B cell (primary cell): ENCODE data around the gene SNAPC4. TPM values are rescaled to one million over a fixed set of nuclear protein-coding genes. Genes with fewer than 3 reads are reported as not detected.

Experiments used
- ATAC-seq: fragments of 200-7000 bp; cut with Tn5 transposase; one replicate; pipeline ENCODE4 v1.10.0; 2021; ENCODE audit warnings: low read depth, mild to moderate bottlenecking, moderate number of reproducible peaks, moderate library complexity
- CTCF ChIA-PET: fragments of 350-600 bp; sonication (Branson Sonifier 250); formaldehyde crosslinking; loops from one replicate; lab custom pipeline; 2021; ENCODE audit warnings: antibody characterized with exemption, inconsistent platforms; lab: Charles Lee
- POLR2A ChIA-PET: fragments of 350-600 bp; sonication (Branson Sonifier 250); formaldehyde crosslinking; loops from one replicate; lab custom pipeline; 2021; ENCODE audit warnings: antibody characterized with exemption; lab: Charles Lee
- DNase-seq: peaks from one replicate; pipeline ENCODE4 v3.0.0; 2013
- H2AFZ ChIP-seq: 2 replicates; pipeline ENCODE4 v1.6.1; 2012; ENCODE audit warnings: mild to moderate bottlenecking, low read depth, low read length; ENCODE audit not compliant: insufficient read depth, poor library complexity, severe bottlenecking
- H3K27ac ChIP-seq, 2 donors: 1 replicate in 1 of 2; 2 replicates in 1 of 2; pipeline ENCODE4 v1.5.1; 2012 to 2013; ENCODE audit warnings: low read length in 2 of 2, mild to moderate bottlenecking in 2 of 2, moderate library complexity in 1 of 2
- H3K27me3 ChIP-seq, 4 experiments: fragments of 200-600 bp in 1 of 4; sonication (generic) in 1 of 4; replicated peaks in 1 of 4; 1 replicate in 2 of 4; 2 replicates in 2 of 4; pipeline versions ENCODE4 v1.6.1 to v1.7.0; 2013 to 2016; ENCODE audit warnings: low read length in 3 of 4, mild to moderate bottlenecking in 2 of 4, mixed read lengths in 1 of 4, moderate library complexity in 1 of 4; ENCODE audit not compliant: insufficient read depth in 4 of 4, control insufficient read depth in 3 of 4; ENCODE audit errors: control extremely low read depth in 1 of 4
- H3K36me3 ChIP-seq, 2 experiments: replicated peaks in 1 of 2; 1 replicate in 1 of 2; 2 replicates in 1 of 2; pipeline versions ENCODE4 v1.6.1 to v1.7.1; 2013; ENCODE audit warnings: low read length in 1 of 2; ENCODE audit not compliant: insufficient read depth in 2 of 2, control insufficient read depth in 1 of 2; ENCODE audit errors: control extremely low read depth in 1 of 2, extremely low read depth in 1 of 2
- H3K4me1 ChIP-seq, 2 donors: fragments of 200-600 bp in 1 of 2; sonication (generic) in 1 of 2; 1 replicate in 1 of 2; 2 replicates in 1 of 2; pipeline versions ENCODE4 v1.5.1 to v1.6.1; 2013 to 2017; ENCODE audit warnings: low read length in 2 of 2; ENCODE audit not compliant: control insufficient read depth in 2 of 2, insufficient read depth in 2 of 2
- H3K4me2 ChIP-seq: replicated peaks from 2 replicates; pipeline ENCODE3; 2012; ENCODE audit warnings: mild to moderate bottlenecking, low read depth, low read length; ENCODE audit not compliant: poor library complexity, severe bottlenecking
- H3K4me3 ChIP-seq, 5 experiments: fragments of 200-600 bp in 1 of 5; sonication (generic) in 1 of 5; 1 replicate in 3 of 5; 2 replicates in 2 of 5; pipeline versions ENCODE4 v1.5.1 to v1.7.0; 2011 to 2016; ENCODE audit warnings: low read length in 4 of 5, mild to moderate bottlenecking in 4 of 5, low read depth in 2 of 5, control low read depth in 1 of 5, moderate library complexity in 1 of 5; ENCODE audit not compliant: insufficient read depth in 1 of 5; ENCODE audit errors: control extremely low read depth in 1 of 5, extremely low read depth in 1 of 5
- H3K79me2 ChIP-seq: fragments of 200-600 bp; sonication (generic); one replicate; pipeline ENCODE4 v1.6.0; 2016; ENCODE audit warnings: low read length; ENCODE audit not compliant: control insufficient read depth, insufficient read depth
- H3K9ac ChIP-seq: fragments of 200-600 bp; sonication (generic); 2 replicates; pipeline ENCODE4 v1.6.1; 2017; ENCODE audit warnings: mild to moderate bottlenecking, low read length, moderate library complexity
- H3K9me3 ChIP-seq, 3 donors: one replicate each; pipeline versions ENCODE4 v1.6.1 to v1.7.1; 2013; ENCODE audit warnings: low read length in 2 of 3; ENCODE audit not compliant: control insufficient read depth in 2 of 3, insufficient read depth in 1 of 3; ENCODE audit errors: control extremely low read depth in 1 of 3
- H4K20me1 ChIP-seq: 2 replicates; pipeline ENCODE4 v1.6.0; 2012; ENCODE audit warnings: mild to moderate bottlenecking, low read length; ENCODE audit not compliant: insufficient read depth, control insufficient read depth, poor library complexity, severe bottlenecking
- H3K27ac Mint-ChIP-seq: one replicate; pipeline ENCODE4 v1.8.0; 2021; ENCODE audit warnings: mixed read lengths
- H3K27me3 Mint-ChIP-seq: one replicate; pipeline ENCODE4 v1.8.0; 2021; ENCODE audit warnings: mixed read lengths
- H3K4me1 Mint-ChIP-seq: one replicate; pipeline ENCODE4 v1.8.0; 2021; ENCODE audit warnings: mixed read lengths
- H3K4me3 Mint-ChIP-seq: one replicate; pipeline ENCODE4 v1.8.0; 2021; ENCODE audit warnings: mixed read lengths
- H3K9me3 Mint-ChIP-seq: one replicate; pipeline ENCODE4 v1.8.0; 2022; ENCODE audit warnings: mixed read lengths; ENCODE audit not compliant: insufficient read depth
- EZH2 ChIP-seq: IDR thresholded peaks from 2 replicates; pipeline ENCODE4 v1.6.1; 2012; ENCODE audit warnings: borderline replicate concordance, low read depth, mild to moderate bottlenecking, moderate library complexity, low read length; ENCODE audit not compliant: insufficient read depth, poor library complexity, severe bottlenecking
- WGBS: methylation state at CpG from one replicate; pipeline ENCODE4 v1.1.5; 2013; ENCODE audit warnings: missing lambda C conversion rate; ENCODE audit not compliant: insufficient coverage; 5-methylcytosine and 5-hydroxymethylcytosine counted together
- intact Hi-C: fragments of 100-400 bp; cut with micrococcal nuclease; formaldehyde crosslinking; loops from one replicate; pipeline ENCODE4 v1.10.0; 2022
- polyA plus RNA-seq: library from polyadenylated mRNA; depleted of rRNA; stranded (reverse); fragments of >200 nt; gene quantifications from 2 replicates; pipeline ENCODE4 v1.2.3, GENCODE V29; 2012
- total RNA-seq, 2 donors: library from RNA; stranded (reverse); fragments of 120-200 nt in 1 of 2; gene quantifications; 1 replicate in 1 of 2; 2 replicates in 1 of 2; pipeline versions ENCODE4 v1.2.3 to v1.2.4, GENCODE V29; 2013 to 2022
- TF ChIP-seq, protein P1 (sequence below): fragments of 200-600 bp; IDR thresholded peaks from one replicate; pipeline ENCODE4 v1.8.0; 2022; ENCODE audit warnings: antibody characterized with exemption, mild to moderate bottlenecking

Gene SNAPC4
- total and polyA plus RNA-seq, 2 donors (not counting 1 experiment from before 2014, with no cell fraction given): 13.1 to 15.6 TPM

DNA sequence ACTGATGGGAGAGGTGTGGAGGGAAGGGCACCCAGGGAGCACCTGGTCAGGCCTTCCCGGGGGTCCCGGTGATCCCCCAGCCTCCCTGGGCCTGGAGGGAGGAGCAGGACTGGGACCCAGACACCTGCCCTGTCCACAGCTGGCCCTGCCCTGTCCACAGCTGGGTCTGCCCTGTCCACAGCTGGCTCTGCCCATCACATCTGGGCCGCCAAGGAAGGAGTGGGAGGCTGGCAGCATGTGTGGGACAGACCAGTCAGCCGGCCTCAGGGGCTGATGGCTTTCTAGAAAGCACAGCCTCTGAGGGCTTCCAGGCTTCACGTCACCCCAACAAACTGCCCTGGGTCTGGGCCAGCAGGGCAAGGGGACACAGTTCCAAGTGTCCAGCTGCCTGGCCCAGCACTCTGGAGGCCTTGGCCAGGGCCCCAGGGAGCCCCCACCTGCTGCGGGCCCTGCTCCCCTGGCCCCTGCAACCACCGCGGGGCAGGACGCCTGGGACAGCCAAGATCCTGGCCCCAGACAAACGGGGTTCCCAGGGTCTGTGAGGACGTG, 48.6 kb downstream of the SNAPC4 start:
- H3K9ac ChIP-seq: no peak overlapping the region
- no peak overlapping the region for H2AFZ ChIP-seq
- Mint-ChIP-seq H3K27ac (no peak overlapping the region), H3K9me3 (no peaks in the 10 kb centered on the region), H3K4me3 (no peak overlapping the region), H3K27me3 (no peaks in the 10 kb centered on the region), H3K4me1 (no peaks in the 10 kb centered on the region)
- ATAC-seq (no peak), DNase-seq (no peak)
- 81% methylated on average over 11 of the region's 11 CpGs for WGBS
- no peak overlapping the region for H3K27ac ChIP-seq
- no peak overlapping the region for H3K4me3 ChIP-seq
- H3K36me3 ChIP-seq: no peaks in the 10 kb centered on the region
- POLR2A ChIA-PET: no interaction called here
- H3K9me3 ChIP-seq: no peaks in the 10 kb centered on the region
- no peak for TF ChIP-seq EZH2
- TF ChIP-seq, protein P1, sequence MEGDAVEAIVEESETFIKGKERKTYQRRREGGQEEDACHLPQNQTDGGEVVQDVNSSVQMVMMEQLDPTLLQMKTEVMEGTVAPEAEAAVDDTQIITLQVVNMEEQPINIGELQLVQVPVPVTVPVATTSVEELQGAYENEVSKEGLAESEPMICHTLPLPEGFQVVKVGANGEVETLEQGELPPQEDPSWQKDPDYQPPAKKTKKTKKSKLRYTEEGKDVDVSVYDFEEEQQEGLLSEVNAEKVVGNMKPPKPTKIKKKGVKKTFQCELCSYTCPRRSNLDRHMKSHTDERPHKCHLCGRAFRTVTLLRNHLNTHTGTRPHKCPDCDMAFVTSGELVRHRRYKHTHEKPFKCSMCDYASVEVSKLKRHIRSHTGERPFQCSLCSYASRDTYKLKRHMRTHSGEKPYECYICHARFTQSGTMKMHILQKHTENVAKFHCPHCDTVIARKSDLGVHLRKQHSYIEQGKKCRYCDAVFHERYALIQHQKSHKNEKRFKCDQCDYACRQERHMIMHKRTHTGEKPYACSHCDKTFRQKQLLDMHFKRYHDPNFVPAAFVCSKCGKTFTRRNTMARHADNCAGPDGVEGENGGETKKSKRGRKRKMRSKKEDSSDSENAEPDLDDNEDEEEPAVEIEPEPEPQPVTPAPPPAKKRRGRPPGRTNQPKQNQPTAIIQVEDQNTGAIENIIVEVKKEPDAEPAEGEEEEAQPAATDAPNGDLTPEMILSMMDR: no peak
- H4K20me1 ChIP-seq: no peaks in the 10 kb centered on the region
- H3K27me3 ChIP-seq: no peaks in the 10 kb centered on the region
- H3K4me2 ChIP-seq: no peak overlapping the region
- H3K4me1 ChIP-seq: no peaks in the 10 kb centered on the region
- intact Hi-C loops: no loop called here
- no peaks in the 10 kb centered on the region for H3K79me2 ChIP-seq
- CTCF ChIA-PET: no interaction called here

Other genes with a start within 250 kb of the SNAPC4 start
- gene LHX3, start 195.0 kb downstream of the SNAPC4 start, total RNA-seq: 0.19 and 0.30 TPM in 2 replicates
- gene LHX3, start 195.0 kb downstream of the SNAPC4 start, polyA plus RNA-seq: 0.07 TPM in 2 replicates
- gene QSOX2, start 154.4 kb downstream of the SNAPC4 start, total RNA-seq: 139 and 141 TPM in 2 replicates
- gene QSOX2, start 154.4 kb downstream of the SNAPC4 start, polyA plus RNA-seq: 62.9 and 85.0 TPM in 2 replicates
- gene CCDC187, start 96.1 kb downstream of the SNAPC4 start, total RNA-seq: 7.6 and 8.2 TPM in 2 replicates
- gene CCDC187, start 96.1 kb downstream of the SNAPC4 start, polyA plus RNA-seq: 1.5 and 3.1 TPM in 2 replicates
- 6.3 and 6.8 TPM in 2 replicates for gene GPSM1, start 72.6 kb downstream of the SNAPC4 start, total RNA-seq
- 2.4 and 6.2 TPM in 2 replicates for gene GPSM1, start 72.6 kb downstream of the SNAPC4 start, polyA plus RNA-seq
- 23.0 and 25.4 TPM in 2 replicates for gene DNLZ, start 36.4 kb downstream of the SNAPC4 start, total RNA-seq
- gene DNLZ, start 36.4 kb downstream of the SNAPC4 start, polyA plus RNA-seq: 39.9 and 42.0 TPM in 2 replicates
- gene CARD9, start 26.5 kb downstream of the SNAPC4 start, total RNA-seq: 0.44 and 0.57 TPM in 2 replicates
- gene CARD9, start 26.5 kb downstream of the SNAPC4 start, polyA plus RNA-seq: 1.1 and 1.6 TPM in 2 replicates
- 86.3 and 94.7 TPM in 2 replicates for gene ENTR1, start 10.4 kb upstream of the SNAPC4 start, total RNA-seq
- 77.7 and 110 TPM in 2 replicates for gene ENTR1, start 10.4 kb upstream of the SNAPC4 start, polyA plus RNA-seq
- gene PMPCA, start 10.5 kb upstream of the SNAPC4 start, total RNA-seq: 64.6 and 72.2 TPM in 2 replicates
- 64.4 and 97.6 TPM in 2 replicates for gene PMPCA, start 10.5 kb upstream of the SNAPC4 start, polyA plus RNA-seq
- 33.1 and 35.3 TPM in 2 replicates for gene INPP5E, start 39.7 kb upstream of the SNAPC4 start, total RNA-seq
- 28.2 and 31.0 TPM in 2 replicates for gene INPP5E, start 39.7 kb upstream of the SNAPC4 start, polyA plus RNA-seq
- 73.4 and 79.5 TPM in 2 replicates for gene SEC16A, start 82.9 kb upstream of the SNAPC4 start, total RNA-seq
- gene SEC16A, start 82.9 kb upstream of the SNAPC4 start, polyA plus RNA-seq: 31.7 and 41.6 TPM in 2 replicates
- gene NOTCH1, start 145.9 kb upstream of the SNAPC4 start, total RNA-seq: 38.5 and 40.6 TPM in 2 replicates
- gene NOTCH1, start 145.9 kb upstream of the SNAPC4 start, polyA plus RNA-seq: 16.6 and 19.6 TPM in 2 replicates